Activated CD8-positive, alpha-beta memory T cell treated with anti-CD3 and anti-CD28 coated beads, Interleukin-2, amount 50 U/mL, for 1 hour (primary cell): Measurements from ENCODE around the gene CABP2.
"Not testable (repeated sequence)": the region's sequence is repeated elsewhere in the genome, so short reads cannot be mapped to it uniquely, and the experiment has no call there.

Experiments
- DNase-seq: peaks from one replicate; pipeline ENCODE4 v3.0.0-alpha.2; 2020; ENCODE audit errors: extremely low read depth

CABP2 gene

DNA sequence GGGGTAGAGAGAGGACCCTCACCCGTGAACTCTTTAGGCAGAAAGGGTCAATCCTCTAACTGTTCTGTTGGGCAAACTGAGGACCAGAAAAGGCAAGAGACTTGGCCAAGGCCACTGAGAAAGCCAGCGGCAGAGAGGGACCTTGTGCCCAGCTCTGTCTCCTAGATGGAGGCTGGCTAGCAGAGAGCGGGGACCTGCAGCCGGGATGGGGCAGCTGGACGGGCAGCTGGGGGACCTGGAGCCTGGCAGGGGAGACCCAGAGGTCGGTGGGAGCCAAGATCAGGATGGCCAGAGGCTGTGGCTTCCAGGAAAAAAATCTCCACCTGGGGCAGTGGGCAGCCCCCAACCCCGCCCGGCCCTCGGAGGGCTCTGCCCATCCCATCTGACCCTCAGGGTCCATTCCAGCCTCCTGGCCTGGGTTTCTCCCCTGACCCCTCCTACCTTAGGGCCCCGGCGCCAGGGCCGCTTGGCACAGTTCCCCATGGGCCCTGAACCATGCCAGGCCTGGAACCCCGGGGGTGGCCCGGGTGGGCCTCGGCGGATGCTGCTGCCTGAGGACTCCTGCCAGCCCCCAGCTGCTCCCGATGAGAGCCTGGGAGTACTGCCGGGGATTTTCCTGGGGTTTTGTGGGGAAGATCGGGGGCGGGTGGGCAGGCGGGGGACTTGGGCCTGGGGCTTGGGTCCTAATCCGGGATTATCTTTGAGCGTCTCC lies at the start of gene CABP2:
TSS of gene CABP2 (minus strand) at position 603 of the 712 bp plus-strand sequence. CDS start at position 483, 120 bp downstream.
- DNase-seq: no peak

DNA sequence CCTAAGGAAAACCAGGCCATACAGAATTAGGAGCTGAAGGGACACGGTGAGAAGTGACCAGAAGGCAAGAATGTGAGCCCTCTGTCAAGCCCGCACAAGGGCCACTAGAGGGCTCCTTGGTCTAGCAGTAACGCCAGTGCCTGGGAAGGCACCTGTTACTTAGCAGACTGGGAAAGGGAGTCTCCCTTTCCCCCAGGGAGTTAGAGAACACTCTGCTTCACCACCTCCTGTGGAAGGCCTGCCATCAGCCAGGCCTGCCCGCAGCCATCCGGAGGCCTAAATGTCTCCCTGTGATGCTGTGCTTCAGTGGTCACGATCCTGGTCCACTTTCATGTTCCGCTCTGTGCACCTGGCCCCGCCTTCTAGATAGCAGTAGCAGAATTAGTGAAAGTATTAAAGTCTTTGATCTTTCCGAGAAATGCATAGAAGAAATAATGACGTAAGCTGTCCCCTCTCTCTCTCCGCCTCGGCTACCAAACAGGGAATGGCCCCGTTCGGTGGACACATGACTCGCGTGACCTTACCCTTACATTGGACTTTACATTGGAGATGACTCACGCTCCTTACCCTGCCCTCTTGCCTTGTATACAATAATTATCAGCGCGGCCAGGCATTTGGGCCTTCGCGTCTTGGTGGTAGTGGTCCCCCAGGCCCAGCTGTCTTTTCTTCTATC lies 49.6 kb upstream of the CABP2 start:
- DNase-seq: no peak

DNA sequence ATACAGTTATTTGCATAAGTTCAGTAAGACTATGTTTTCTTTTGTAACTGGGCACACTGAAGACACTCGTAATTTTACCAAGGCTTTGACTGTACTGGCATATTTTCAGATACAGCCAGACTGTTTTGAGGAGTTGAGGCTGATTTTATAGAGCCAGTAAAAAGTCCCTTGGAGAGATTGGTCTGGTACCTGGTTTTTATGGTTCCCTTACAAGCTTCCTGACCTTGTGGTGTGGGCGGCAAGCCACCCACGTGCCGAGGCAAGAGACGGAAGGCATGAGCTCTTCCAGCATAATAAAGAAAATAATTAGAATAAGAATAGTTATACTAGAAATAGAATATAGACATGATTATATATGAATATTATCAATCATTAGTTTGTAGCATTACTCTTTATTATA lies 49.1 kb upstream of the CABP2 start:
- no peak for DNase-seq

DNA sequence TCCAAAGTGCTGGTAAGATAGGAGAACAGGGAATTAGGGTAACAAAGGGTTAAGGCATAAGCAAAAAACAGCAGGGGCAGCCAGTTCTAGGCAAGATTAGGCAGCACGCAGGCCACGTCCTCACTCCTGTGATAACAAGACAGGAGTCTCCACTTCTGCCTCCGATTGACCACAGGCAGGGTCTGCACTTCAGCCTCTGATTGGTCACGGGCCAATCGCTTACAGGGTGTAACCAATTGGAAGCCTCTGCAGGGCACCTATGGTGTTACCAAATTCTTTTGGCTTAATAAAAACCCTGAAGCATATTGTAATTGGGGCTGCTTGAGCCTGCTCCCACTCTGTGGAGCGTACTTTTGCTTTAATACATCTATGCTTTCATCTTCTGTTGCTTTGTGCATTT lies 48.2 kb upstream of the CABP2 start:
- no peak for DNase-seq

DNA sequence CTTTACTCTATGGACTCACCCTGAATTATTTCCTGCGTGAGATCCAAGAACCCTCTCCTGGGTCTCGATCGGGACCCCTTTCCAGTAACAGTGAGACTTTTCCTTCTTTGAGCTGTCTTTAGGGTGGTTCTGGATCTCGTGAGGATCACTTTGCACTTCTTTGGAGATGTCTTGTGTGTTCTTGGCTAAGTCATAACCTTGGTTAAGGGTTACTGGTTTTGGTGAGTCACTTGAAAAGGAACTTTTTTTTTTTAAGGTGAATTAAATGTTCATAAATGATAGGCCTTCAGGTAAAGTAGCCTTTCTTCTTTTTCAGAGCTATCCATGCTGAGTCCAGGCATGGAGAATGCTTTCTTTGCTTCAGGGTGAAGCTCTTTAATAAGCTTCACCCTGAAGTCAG lies 41.0 kb upstream of the CABP2 start:
- no peak for DNase-seq

DNA sequence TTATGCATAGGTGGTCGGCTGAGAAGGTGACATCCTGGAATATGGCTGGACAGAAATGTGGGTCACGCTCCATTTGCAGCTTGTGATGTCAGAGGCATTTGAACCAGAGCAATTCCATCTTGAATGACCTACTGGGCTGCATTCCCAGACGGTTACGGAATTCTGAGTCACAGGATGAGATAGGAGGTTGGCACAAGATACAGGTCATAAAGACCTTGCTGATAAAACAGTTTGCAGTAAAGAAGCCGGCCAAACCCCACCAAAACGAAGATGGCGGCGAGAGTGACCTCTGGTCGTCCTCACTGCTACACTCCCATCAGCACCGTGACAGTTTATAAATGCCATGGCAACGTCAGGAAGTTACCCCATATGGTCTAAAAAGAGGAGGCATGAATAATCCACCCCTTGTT lies 40.5 kb upstream of the CABP2 start:
- not testable (repeated sequence) for DNase-seq

DNA sequence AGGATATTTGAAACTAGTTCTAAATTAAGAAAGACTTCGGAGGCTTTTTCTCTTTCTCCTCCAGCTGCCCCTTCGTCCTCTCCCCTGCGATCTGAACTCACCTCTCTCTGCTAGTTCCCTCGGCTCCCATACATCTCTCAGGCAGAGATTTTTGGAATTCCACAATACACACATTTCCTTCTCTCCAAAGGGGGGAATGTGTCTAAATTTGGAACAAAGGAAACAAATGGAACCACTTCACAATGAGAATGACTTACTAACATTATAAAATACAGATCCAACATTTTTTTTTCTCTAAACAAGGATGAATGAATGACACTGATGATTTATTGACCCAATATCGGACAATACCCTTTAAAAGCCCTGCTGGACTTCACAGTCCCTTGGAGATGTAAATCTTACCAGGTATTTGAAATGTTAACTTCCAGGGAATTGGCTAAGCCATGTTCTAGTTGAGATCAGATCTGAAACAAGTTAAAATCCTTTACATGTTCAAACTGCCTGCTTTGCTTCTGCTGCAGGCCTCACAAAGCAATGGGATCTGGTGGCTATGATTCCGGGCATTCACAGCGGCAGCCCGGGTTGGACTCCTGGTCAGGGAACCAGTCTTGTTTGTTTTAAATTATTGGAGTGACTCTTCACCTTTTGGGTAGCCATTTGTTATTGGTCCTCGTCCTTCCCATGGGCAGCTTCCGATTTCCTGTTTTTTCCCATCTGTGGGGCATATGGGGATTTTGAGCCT lies 39.9 kb upstream of the CABP2 start:
- no peak for DNase-seq

DNA sequence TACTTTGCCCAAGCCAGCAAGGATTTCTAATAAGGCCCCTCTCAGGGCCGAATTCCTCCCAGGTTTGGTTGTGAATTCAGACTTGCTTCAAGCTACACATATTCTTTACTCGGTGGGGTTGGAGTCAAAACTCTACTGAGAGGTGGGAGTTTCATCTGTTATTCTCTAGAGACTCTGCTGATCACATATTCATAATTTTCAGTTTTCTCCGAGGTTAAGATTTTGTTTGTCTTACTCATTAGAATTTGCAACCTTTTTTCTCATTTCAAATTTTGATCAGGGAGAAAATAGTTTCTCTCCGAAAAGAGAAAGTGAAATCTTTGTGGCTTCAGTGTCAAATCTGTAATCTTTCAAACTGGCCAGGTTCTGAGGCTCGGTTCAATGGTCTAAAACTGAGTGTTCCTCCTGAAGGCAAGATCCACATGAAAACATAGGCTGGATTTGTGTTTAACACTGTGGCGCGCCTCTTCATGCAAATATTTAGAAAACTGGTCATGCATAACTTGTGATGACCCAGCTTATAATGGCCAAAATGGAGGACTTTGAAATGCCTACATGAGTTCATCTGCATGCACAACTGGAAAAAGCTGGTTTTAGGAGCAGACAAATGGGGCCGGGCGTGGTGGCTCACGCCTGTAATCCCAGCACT lies 38.8 kb upstream of the CABP2 start:
- no peak for DNase-seq

DNA sequence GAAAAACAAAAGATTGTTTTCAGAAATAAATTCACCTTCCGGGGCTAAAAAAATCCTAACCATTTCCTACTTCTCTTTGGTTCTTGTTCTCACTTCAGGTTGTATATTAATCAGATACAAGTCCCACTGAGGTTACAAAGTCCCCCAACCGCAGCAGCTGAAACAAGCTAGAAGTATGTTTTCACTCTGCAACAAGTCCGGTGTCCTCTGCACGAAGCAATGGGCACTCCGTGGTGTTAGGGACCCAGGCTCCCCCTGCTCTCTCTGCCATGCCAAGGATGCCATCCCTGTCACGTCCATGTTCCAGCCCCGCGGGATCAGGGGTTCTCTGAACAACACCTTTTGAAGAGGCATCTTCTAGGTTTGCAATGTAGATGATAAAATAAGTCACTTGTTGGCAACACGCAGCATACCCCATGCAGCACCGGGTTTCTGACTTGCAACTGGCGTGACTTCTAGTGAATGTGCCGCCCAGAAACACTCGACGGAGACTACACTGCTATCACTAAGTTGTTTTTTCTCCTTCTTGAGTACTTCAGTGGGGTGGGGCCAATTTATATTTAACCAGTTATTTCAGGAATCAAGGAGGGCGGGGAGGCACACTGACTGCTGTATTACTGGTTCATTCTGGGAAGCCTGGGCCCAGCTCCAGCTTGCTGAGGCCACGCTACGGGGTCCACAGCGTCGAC lies 35.0 kb upstream of the CABP2 start:
- DNase-seq: no peak

DNA sequence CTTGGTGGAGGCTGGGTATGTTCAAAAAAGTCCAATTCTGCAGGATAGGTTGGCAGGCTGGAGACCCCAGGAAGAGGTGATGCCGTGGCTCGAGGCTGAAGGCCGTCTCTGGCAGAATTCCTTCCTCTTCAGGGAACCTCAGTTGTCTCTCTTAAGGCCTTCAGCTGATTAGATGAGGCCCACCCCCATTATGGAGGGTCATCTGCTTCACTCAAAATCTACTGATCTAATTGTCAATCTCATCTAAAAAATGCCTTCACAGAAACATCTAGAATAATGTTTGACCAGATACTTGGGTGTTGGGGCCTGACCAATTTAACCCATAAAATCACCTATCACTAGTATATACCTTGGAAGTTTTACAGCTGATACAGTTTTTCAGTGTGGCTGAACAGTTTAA lies 33.0 kb upstream of the CABP2 start:
- no peak for DNase-seq

DNA sequence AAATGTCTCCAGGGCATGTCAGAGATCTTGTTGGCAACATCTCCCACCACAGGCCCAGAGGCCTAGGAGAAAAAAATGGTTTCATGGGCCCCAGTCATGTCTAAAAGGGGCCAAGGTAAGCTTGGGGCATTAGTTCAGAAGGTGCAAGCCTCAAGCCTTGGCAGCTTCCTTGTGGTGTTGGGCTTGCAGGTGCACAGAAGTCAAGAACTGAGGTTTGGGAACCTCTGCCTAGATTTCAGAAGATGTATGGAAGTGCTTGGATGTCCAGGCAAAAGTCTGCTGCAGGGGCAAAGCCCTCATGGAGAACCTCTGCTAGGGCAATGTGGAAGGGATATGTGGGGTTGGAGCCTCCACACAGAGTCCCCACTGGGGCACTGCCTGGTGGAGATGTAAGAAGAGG lies 28.5 kb upstream of the CABP2 start:
- not testable (repeated sequence) for DNase-seq

DNA sequence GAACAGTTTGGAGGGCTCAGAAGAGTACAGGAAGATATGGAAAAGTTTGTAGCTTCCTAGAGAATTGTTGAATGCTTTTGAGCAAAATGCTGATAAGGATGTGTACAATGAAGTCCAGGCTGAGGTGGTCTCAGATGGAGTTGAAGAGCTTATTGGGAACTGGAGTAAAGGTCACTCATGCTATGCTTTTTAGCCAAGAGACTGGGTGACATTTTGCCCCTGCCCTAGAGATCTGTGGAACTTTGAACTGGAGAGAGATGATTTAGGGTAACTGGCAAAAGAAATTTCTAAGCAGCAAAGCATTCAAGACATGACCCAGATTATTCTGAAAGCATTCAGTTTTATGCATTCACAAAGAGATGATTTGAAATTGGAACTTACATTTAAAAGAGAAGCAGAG lies 27.9 kb upstream of the CABP2 start:
- no peak for DNase-seq

DNA sequence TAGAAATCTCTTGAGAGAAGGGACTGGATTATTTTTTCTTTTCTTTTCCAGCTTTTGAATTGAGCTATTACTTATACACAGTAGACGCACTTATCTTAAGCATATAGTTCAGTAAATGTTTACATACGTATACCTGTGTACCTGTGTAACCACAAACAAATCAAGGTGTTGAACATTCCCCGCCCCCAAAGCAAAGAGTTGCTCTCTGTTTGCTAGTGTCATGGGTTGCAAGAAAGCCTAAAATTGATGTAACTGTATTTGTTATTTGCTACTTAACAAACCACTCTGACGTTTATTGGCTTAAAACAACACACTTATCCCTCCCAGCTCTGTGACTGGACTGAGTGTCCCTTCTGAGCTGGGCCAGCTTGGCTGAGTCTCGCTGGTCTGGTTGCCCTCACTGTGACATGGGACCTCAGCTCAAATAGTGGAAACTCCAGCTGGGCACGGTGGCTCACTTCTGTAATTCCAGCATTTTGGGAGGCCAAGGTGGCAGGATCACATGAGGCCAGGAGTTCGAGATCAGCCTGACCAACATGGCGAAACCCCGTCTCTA lies 25.4 kb upstream of the CABP2 start:
- no peak for DNase-seq

DNA sequence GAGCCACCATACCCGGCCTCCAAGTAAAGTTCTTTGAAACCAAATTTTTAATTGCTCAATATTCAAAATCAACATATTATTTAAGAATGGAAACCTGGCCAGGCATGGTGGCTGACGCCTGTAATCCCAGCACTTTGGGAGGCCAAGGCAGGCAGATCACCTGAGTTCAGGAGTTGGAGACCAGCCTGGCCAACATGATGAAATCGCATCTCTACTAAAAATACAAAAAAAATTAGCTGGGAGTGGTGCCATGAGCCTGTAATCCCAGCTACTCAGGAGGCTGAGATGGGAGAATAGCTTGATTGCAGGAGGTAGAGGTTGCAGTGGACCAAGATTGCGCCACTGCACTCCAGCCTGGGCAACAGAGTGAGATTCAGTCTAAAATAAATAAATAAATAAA lies 24.9 kb upstream of the CABP2 start:
- DNase-seq: not testable (repeated sequence)

DNA sequence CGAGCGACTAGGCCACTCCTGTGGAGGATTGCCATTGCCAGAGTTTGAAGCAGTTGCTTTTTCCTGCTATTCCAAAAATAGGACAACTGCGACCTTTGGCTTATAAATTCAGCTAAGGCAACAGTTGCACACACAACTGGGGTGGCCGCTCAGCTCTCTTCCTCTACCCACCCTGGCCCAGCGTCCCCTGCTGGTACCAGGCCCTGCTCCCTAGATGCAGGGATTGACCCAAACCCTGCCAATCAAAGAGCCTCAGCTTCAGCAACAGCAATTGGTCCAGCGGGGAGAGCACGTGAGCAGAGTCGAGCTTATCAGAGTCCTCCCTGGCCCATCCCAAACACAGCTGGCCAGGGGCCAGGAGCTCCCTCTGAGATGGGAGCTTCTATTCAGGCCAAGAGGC lies 22.0 kb upstream of the CABP2 start:
- DNase-seq: no peak

DNA sequence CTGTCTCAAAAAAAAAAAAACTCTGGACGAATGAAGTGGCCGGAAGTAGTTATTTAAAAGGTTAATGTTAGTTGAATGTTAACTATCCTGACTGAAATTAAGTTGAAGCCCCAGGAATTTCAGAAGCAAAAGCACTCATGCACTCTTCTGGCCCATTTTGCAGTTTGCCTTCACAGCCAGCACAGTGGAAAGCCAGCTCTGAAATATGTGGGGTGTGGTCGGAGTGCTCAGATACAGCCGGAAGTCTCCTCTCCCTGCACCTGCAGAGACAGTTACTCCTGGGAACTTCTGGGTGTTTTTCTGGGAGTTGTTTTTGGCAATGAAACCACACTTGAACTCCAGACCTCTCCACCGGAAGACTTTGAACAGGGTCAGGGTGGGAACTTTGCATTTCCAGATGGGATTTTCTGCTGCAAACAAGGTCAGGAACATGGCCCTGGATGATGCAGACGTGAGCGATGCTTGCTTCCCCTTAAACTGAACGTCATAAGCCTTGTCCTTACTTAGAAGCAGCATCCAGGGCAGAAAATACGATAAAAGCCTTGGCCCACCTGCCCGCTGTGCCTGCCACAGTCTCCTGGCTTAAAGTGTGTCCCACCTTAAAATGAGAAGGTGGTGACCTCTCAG lies 21.5 kb upstream of the CABP2 start:
- DNase-seq: no peak

DNA sequence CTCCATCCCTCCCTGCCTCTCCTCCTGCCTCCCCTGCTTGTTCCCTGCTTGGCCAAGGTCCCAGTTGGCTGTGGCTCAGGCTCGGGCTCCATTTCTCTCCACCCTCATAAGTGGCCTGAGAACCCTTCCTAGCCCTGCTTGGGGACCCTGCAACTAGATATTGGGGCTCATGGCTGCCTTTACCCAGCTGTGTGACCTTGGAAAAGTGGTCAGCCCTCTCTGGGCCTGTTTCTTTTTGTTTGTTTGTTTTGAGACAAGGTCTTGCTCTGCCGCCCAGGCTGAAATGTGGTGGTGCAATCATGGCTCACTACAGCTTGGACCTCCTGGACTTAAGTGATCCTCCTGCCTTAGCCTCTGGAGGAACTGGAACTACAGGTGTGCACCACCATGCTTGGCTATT lies 20.3 kb upstream of the CABP2 start:
- DNase-seq: no peak

DNA sequence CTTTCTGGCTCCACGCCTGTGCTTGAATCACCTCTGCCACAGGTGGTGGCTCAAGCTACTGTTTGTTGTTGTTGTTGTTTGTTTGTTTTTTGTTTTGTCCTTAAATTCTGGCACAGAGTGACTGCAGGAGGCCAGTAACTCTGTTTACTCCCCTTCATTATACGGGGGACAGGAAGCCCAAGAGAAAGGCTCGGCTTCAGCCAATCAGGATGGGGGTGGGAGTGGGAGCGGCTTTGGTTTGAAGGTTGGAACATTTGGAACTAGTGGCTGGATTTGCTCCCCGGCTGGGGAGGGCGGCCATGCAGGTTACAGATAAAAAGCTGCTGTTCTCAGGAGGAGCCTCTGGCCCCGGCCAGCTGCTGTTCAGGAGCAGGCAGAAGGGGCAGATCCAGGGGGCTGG lies 19.7 kb upstream of the CABP2 start:
- no peak for DNase-seq

DNA sequence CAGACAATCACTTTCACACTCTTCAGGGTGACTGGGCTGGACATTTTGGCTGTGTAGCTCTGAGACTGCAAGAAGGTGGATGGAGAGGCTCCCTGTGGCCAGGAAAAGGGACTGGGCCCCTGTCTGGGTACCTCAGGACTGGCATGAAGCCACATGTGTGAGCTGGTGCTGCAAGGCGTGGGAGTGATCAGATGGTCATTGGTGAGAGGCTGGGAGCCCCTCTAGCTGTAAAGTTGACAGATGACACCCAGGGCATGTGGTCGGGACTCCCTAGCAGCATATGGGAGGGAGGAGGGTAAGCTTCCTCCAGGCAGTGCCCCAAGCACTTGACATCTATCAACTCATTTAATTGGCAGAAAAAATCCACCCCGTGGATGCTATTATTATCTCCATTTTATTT lies 18.9 kb upstream of the CABP2 start:
- DNase-seq: no peak

DNA sequence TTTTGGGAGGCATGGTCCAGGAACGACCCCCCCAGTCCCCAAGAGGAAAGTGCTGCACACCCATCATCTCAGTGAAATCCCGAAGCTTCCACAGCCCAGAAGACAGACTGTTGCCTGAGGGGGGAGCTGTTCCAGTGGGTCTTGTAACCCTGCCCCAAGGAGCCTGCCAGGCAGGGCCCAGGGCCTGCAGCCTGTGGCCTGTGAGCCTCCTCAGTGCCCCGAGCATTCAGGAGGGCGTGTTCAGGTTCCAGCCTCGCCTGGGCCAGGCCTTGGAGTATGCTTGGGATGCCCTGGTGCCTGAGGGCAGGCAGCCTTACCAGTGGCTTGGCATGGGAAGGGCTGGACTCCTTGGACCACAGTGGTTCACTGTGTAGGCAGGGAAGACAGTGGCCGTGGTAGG lies 18.0 kb upstream of the CABP2 start:
- no peak for DNase-seq

DNA sequence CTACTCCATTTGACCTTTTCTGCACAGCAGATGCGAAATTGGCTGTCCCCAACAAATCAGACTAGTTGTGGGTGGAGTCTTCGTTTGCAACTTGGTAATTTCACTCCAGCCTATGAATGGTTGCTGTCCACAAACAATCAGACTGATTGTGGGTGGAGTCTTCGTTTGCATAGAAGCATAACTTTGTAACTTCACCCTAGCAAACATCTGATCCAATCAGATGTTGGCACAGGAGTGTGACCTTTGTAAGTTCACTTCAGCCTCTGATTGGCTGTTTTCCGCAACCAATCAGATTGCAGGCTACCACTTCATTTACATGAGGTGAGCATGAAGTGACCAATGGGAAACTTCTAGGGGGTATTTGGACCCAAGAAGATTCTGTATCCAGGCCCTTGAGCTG lies 16.3 kb upstream of the CABP2 start:
- DNase-seq: no peak
